HCT116 (cell line): ENCODE data around the gene NRAP. TPM values are rescaled to one million over a fixed set of nuclear protein-coding genes. Genes with fewer than 3 reads are reported as not detected.

Experiments used
- ATAC-seq: fragments of 200-7000 bp; cut with Tn5 transposase; 2 replicates; pipeline ENCODE4 v1.9.1; 2020; ENCODE audit warnings: mild to moderate bottlenecking, moderate library complexity
- BruUV-seq: library from RNA; stranded (reverse); fragments of 400-500 nt; replicated peaks from 2 replicates; lab custom pipeline; 2021; lab: Mats Ljungman, UMichigan
- CTCF ChIA-PET: fragments of 300-600 bp; sonication (Branson Sonifier 250); formaldehyde crosslinking; loops from one replicate; lab custom pipeline; 2021; ENCODE audit warnings: antibody characterized with exemption; lab: Charles Lee
- POLR2A ChIA-PET: fragments of 300-600, 350-600 bp; sonication (Branson Sonifier 250); formaldehyde crosslinking; loops from one replicate; lab custom pipeline; 2021; ENCODE audit warnings: antibody characterized with exemption; lab: Charles Lee
- RAD21 ChIA-PET, 2 experiments: fragments of 300-600 bp; sonication (Branson Sonifier 250); formaldehyde crosslinking; loops; one replicate each; lab custom pipeline; 2023; ENCODE audit warnings: low total read pairs in 2 of 2; ENCODE audit not compliant: uncharacterized antibody in 2 of 2, unreplicated experiment in 2 of 2, low non-redundant PET in 1 of 2; lab: Charles Lee
- DNase-seq: peaks from one replicate; pipeline ENCODE4 v3.0.0-alpha.2; 2010; ENCODE audit warnings: low read depth, low spot score
- H2AFZ ChIP-seq: fragments of 200-600 bp; shearing (Covaris generic), sonication (generic); 2 replicates; pipeline ENCODE4 v1.6.1; 2017; ENCODE audit warnings: low read depth, mixed run types, mixed read lengths, antibody characterized with exemption, low read length; ENCODE audit not compliant: poor library complexity, severe bottlenecking
- H3K27ac ChIP-seq: 2 replicates; pipeline ENCODE4 v1.5.1; 2012; ENCODE audit warnings: low read depth, low read length
- H3K27me3 ChIP-seq: fragments of 200-600 bp; sonication (generic); 2 replicates; pipeline ENCODE4 v1.6.1; 2016; ENCODE audit warnings: mixed run types, low read length, mixed read lengths; ENCODE audit not compliant: insufficient read depth
- H3K36me3 ChIP-seq, 2 experiments: fragments of 200-500 bp in 1 of 2; fragments of 200-600 bp in 1 of 2; sonication (Bioruptor generic) in 1 of 2; sonication (generic) in 1 of 2; 2 replicates each; pipeline versions ENCODE4 v1.5.1 to v1.6.1; 2014 to 2016; ENCODE audit warnings: low read length in 2 of 2, inconsistent platforms in 1 of 2, mixed read lengths in 1 of 2, mixed run types in 1 of 2; ENCODE audit not compliant: insufficient read depth in 2 of 2, control insufficient read depth in 1 of 2
- H3K4me1 ChIP-seq, 2 experiments: fragments of 200-600 bp in 1 of 2; sonication (generic) in 1 of 2; 2 replicates each; pipeline versions ENCODE4 v1.5.1 to v1.6.1; 2012 to 2017; ENCODE audit warnings: low read length in 2 of 2, inconsistent platforms in 1 of 2, mild to moderate bottlenecking in 1 of 2, mixed read lengths in 1 of 2, mixed run types in 1 of 2, moderate library complexity in 1 of 2; ENCODE audit not compliant: insufficient read depth in 2 of 2, control insufficient read depth in 1 of 2
- H3K4me2 ChIP-seq: fragments of 200-600 bp; sonication (generic); 2 replicates; pipeline ENCODE4 v1.6.1; 2017; ENCODE audit warnings: mixed run types, low read length, mixed read lengths
- H3K4me3 ChIP-seq, 2 experiments: fragments of 200-600 bp in 1 of 2; sonication (generic) in 1 of 2; replicated peaks in 1 of 2; 2 replicates each; pipeline ENCODE4 v1.5.1; 2011 to 2016; ENCODE audit warnings: low read length in 2 of 2, control low read depth in 1 of 2, low read depth in 1 of 2, mild to moderate bottlenecking in 1 of 2, mixed read lengths in 1 of 2, mixed run types in 1 of 2
- H3K79me2 ChIP-seq: fragments of 200-600 bp; sonication (generic); 2 replicates; pipeline ENCODE4 v1.6.1; 2017; ENCODE audit warnings: mild to moderate bottlenecking, mixed run types, low read length, moderate library complexity, mixed read lengths; ENCODE audit not compliant: insufficient read depth
- H3K9ac ChIP-seq: fragments of 200-600 bp; sonication (generic); 2 replicates; pipeline ENCODE4 v1.6.1; 2016; ENCODE audit warnings: low read length, mixed read lengths
- H3K9me2 ChIP-seq: fragments of 200-600 bp; sonication (generic), shearing (Covaris generic); 2 replicates; pipeline ENCODE4 v1.6.1; 2017; ENCODE audit warnings: mixed run types, mild to moderate bottlenecking, moderate library complexity; ENCODE audit not compliant: insufficient read depth
- H3K9me3 ChIP-seq, 2 experiments: fragments of 200-500 bp in 1 of 2; fragments of 200-600 bp in 1 of 2; sonication (Bioruptor generic) in 1 of 2; sonication (generic) in 1 of 2; 2 replicates each; pipeline ENCODE4 v1.6.1; 2014 to 2017; ENCODE audit warnings: low read length in 2 of 2, mixed read lengths in 2 of 2, inconsistent platforms in 1 of 2, low read depth in 1 of 2, mild to moderate bottlenecking in 1 of 2, mixed run types in 1 of 2, moderate library complexity in 1 of 2; ENCODE audit not compliant: control insufficient read depth in 1 of 2, insufficient read depth in 1 of 2
- H4K20me1 ChIP-seq: fragments of 200-600 bp; sonication (generic), shearing (Covaris generic); 2 replicates; pipeline ENCODE4 v1.6.1; 2017; ENCODE audit warnings: mixed run types, mild to moderate bottlenecking, moderate library complexity; ENCODE audit not compliant: insufficient read depth
- ATF3 ChIP-seq: IDR thresholded peaks from 2 replicates; pipeline ENCODE4 v1.6.1; 2012
- EGR1 ChIP-seq: IDR thresholded peaks from 2 replicates; pipeline ENCODE4 v1.6.1; 2012; ENCODE audit warnings: low read depth
- ELF1 ChIP-seq: IDR thresholded peaks from 2 replicates; pipeline ENCODE4 v1.6.1; 2012; ENCODE audit warnings: low read depth, borderline replicate concordance
- EZH2phosphoT487 ChIP-seq: fragments of 200-600 bp; IDR thresholded peaks from 2 replicates; pipeline ENCODE4 v1.6.1; 2018; ENCODE audit warnings: antibody characterized with exemption, borderline replicate concordance
- MAX ChIP-seq: IDR thresholded peaks from 2 replicates; pipeline ENCODE4 v1.6.1; 2012
- POLR2A ChIP-seq: IDR thresholded peaks from 2 replicates; pipeline ENCODE4 v1.7.0; 2011; ENCODE audit warnings: borderline replicate concordance; ENCODE audit not compliant: insufficient read depth, insufficient read length; ENCODE audit errors: extremely low read depth
- POLR2AphosphoS5 ChIP-seq: IDR thresholded peaks from 2 replicates; pipeline ENCODE4 v1.6.1; 2011; ENCODE audit warnings: mild to moderate bottlenecking, low read depth, low read length, moderate library complexity
- REST ChIP-seq: IDR thresholded peaks from 2 replicates; pipeline ENCODE4 v1.6.1; 2012; ENCODE audit warnings: low read depth
- SIN3A ChIP-seq: IDR thresholded peaks from 2 replicates; pipeline ENCODE4 v1.6.1; 2012; ENCODE audit warnings: low read depth
- ZFX ChIP-seq: fragments of 450-650 bp; IDR thresholded peaks from 2 replicates; pipeline ENCODE4 v1.6.1; 2017
- intact Hi-C: fragments of 100-400 bp; cut with micrococcal nuclease; formaldehyde crosslinking; loops from 2 replicates; pipeline ENCODE4 v1.10.0; 2022
- total RNA-seq: library from RNA; stranded (reverse); gene quantifications from one replicate; pipeline ENCODE4 v1.2.1, GENCODE V29; 2021; ENCODE audit not compliant: unreplicated experiment
- TF ChIP-seq, protein P1 (sequence below): IDR thresholded peaks from 2 replicates; pipeline ENCODE4 v1.6.1; 2011; ENCODE audit warnings: mild to moderate bottlenecking, low read length, moderate library complexity; ENCODE audit not compliant: insufficient replicate concordance; ENCODE audit errors: extremely low read depth

The NRAP gene
- total RNA-seq, 1 experiment from 2014 or later: not detected

DNA sequence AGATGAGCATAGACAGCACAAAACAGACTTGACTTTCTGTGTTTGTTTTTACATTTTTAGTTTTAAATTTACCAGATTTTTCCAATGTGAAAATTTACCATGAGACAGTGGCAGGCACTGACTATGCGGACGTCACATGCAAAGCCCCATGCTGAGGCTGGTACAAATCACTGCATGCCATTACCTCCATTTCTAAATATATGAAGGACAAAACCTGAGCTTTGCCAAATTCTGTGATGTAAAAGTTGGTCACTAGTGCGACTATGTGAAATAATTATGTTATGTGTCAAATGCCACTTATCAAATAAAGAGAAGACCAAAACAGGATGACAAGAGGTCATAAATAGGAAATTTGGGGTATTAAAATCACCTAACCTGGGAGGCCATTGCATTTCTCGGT lies 22.1 kb downstream of the NRAP start:
- TF ChIP-seq, protein P1, sequence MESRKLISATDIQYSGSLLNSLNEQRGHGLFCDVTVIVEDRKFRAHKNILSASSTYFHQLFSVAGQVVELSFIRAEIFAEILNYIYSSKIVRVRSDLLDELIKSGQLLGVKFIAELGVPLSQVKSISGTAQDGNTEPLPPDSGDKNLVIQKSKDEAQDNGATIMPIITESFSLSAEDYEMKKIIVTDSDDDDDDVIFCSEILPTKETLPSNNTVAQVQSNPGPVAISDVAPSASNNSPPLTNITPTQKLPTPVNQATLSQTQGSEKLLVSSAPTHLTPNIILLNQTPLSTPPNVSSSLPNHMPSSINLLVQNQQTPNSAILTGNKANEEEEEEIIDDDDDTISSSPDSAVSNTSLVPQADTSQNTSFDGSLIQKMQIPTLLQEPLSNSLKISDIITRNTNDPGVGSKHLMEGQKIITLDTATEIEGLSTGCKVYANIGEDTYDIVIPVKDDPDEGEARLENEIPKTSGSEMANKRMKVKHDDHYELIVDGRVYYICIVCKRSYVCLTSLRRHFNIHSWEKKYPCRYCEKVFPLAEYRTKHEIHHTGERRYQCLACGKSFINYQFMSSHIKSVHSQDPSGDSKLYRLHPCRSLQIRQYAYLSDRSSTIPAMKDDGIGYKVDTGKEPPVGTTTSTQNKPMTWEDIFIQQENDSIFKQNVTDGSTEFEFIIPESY: no peak
- TF ChIP-seq EZH2phosphoT487: no peak
- no peak for TF ChIP-seq ELF1
- TF ChIP-seq ATF3: no peak
- no peak for TF ChIP-seq REST
- no peak for TF ChIP-seq EGR1
- no peak for TF ChIP-seq ZFX
- no peak for TF ChIP-seq POLR2A
- no peak for TF ChIP-seq POLR2AphosphoS5
- no peak for TF ChIP-seq SIN3A
- TF ChIP-seq MAX: no peak
- Histone ChIP-seq H3K4me3 (no peak overlapping the region), H4K20me1 (no peaks in the 10 kb centered on the region), H3K9me2 (no peaks in the 10 kb centered on the region), H3K79me2 (no peaks in the 10 kb centered on the region), H3K27ac (no peak overlapping the region), H3K4me2 (no peak overlapping the region), H3K9me3 (no peaks in the 10 kb centered on the region), H3K36me3 (no peaks in the 10 kb centered on the region), H3K4me1 (peaks cover 3 to 8% of the 10 kb centered on the region in 2 experiments; a peak in 2 of 4 replicates), H2AFZ (no peak overlapping the region), H3K27me3 (peaks cover 31% of the 10 kb centered on the region), H3K9ac (no peak overlapping the region)
- intact Hi-C loops: no loop called here
- CTCF ChIA-PET: no interaction called here
- RAD21 ChIA-PET: no interaction called here
- no peak for DNase-seq
- POLR2A ChIA-PET: no interaction called here
- BruUV-seq: no TSS peak
- ATAC-seq: no peak
